GM21515 (cell line): ENCODE measurements around the gene TSPO2.

ENCODE experiments used
- ATAC-seq: cut with Tn5 transposase; IDR thresholded peaks from one replicate; pipeline ENCODE4 v1.9.1; 2021; ENCODE audit not compliant: unreplicated experiment

The TSPO2 gene

DNA sequence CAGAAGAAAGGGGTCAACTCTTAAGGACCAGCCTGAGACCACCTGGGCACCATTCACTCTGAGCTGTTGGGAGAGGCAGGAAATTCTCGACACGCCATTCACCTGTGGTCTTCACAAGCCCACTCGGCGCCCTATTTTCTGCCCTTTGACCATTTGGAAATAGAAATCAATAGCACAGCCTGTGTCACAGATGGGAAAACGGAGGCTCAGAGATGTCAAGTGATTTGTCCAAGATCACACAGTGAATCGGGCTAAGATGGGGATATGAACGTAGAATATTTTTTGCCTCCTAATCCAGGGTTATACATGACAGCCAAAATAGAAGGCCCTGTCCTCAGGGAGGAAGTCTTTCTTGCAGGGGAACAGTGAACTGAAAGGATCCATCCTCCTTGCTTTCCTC, 7.7 kb downstream of the TSPO2 start:
- no peak for ATAC-seq

DNA sequence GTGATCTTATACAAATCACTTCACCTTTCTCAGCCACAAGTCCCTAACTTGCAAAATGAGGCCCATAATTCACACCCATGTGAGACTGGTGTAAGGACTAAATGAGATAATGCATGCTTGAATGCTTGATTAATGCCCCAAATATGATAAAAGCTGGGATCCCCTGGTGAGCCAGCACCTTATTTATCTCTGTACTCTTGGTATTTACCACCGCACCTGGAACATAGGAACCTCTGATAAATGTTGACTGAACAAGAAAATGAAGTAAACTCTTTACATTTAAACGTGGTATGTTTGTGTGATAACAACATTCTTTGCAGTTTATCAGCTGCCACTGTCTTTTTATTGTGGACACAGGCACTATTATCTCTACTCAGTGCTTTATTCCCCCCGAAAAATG, 8.3 kb downstream of the TSPO2 start:
- no peak for ATAC-seq

DNA sequence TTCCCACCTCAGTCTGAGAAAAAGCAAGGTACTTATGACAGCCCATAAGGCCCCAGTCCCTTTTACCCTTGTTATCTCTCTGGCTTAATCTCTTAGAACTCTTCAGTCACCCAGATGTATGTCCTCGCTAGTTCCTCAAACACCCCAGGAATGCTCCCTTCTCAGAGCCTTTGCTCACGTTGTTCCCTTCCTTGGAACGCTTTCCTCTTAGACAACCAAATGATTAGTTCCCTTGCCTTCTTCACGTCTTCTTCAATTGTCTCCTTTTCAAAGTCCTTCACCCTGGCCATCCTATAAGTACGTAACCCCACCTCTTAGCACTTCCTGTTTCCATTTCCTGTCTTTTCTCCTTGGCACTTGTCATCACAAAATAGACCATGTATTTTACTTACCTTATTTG, 9.6 kb downstream of the TSPO2 start:
- ATAC-seq, result no peak

DNA sequence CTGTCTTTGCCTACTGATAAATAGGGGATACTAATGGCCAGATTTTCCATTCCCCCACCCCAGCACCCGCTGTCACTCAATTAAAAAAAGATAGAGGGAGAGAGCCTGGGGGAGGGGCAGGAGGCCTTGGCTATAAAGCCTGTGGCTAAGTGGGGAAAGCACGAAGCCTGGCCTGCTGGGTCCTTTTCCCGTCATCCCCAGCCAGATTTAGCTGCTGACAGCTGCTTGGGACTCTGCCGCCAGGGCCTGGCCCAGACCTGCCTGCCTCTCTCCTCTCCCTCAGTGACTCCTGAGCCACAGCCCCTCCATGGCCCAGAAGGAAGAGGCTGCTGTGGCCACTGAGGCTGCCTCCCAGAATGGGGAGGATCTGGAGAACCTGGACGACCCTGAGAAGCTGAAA, 10.8 kb downstream of the TSPO2 start, which contains the start of gene APOBEC2:
TSS of gene APOBEC2 (plus strand) at position 162 of the 400 bp plus-strand sequence. CDS start at position 308, 146 bp downstream.
- ATAC-seq, result no peak

DNA sequence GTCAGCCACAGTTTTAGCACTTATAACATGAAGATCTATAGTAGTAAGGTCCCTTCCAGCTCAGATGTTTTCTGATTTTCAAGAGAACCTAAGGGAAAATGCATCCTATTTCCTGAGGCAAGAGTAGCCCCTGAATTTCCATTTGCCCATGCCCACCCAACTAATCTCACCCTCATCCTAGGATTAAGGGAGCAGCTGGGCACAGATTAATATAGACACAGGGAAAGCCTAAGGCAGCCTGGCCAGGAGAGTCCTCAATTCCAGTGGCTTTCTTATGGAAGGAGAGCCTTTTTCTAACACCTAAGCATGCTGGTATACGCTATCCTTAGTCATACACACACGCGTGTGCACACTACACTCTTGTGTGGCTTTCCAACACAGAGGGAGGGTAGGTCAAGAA, 12.2 kb downstream of the TSPO2 start:
- ATAC-seq, result no peak

DNA sequence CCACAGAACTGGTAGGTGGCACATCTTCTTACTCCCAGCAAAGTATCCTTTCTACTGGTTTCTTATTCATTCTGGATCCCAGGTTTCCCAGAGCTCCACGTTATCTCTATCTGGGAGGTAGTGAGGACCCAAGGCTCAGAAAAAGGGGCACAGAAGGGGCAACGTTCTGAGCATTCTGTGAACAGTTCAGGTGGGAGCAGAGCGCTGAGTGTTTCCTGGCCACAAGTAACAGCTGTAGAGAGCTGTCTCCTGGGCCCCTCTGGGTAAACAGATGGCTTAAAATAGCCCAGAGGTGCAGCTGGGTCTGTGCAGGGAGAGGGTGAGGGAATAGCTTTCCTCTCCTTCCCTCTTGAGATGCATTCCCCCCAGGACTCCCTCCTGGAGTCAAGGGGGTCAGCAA, 12.9 kb downstream of the TSPO2 start:
- ATAC-seq, result no peak

DNA sequence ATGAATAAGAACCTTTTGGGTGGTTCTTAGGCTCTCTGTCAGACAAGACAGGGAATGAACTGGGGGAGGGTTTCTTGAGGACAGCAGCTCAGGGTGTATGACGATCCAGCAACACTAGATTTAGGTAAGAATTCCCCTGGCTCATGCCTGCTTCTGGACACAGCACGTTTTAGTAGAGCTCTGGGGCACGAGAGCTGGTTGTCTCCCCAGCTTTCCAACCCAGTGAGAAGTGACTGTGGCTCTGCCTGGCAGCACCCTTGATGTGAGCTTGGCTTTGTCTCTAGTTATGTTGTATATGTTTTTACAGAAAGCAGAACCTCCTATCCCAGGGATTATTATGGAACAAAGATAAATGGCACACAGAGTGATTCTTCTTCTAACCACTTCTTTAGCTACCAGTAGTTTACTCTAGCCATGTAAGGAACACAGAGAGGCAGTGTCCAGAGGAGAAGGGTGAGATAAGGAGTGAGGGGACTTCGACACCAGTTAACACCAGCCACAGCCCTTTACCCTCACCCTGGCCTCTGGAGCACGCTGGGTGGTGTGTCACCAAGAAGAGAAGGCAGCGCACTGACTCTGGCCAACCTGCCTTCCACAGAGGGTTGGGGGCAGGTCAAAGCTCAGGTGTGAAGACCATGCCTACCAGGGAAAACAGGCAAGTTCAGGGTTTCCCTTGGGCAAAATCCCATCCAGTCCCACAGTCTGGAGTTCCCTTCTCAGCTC, 14.7 kb downstream of the TSPO2 start:
- no peak for ATAC-seq

DNA sequence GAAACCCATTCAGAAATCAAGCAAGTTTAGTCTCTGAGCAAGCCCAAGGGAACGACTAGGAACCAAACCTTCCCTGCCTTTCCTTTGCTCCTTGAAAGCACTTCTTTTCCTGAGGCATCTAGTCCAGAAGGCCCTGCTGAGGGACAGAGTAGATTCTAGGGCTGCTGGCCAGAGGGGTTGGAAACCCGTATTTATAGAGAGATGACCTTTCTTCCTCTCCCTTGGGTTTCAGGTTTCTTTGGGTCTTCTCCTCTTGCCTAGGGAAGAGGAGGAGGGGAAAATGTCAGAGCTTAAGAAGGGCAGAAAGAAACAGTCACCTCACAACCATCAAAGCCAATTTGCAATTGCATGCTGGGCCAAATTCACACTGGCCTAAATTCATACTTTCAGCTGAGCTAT, 16.5 kb downstream of the TSPO2 start:
- ATAC-seq, result no peak

DNA sequence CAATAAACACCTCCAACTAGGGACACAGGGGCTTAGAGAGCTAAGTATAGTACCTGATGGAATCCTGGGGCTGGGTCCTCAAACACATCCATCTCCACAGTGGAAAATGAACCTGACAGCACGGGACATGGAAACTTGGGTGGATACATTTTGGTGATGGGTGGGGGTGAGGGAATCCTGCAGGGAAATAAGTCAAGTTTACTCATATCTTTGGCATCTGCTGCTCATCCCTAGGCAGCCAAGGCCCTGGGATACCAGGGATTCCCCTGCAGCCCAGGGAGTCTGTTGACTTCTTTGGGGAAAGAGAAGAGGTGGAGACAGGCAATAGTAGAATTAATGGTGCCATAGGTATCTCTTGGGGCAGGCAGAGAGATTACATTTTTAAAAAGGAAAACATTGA, 17.3 kb downstream of the TSPO2 start:
- no peak for ATAC-seq

DNA sequence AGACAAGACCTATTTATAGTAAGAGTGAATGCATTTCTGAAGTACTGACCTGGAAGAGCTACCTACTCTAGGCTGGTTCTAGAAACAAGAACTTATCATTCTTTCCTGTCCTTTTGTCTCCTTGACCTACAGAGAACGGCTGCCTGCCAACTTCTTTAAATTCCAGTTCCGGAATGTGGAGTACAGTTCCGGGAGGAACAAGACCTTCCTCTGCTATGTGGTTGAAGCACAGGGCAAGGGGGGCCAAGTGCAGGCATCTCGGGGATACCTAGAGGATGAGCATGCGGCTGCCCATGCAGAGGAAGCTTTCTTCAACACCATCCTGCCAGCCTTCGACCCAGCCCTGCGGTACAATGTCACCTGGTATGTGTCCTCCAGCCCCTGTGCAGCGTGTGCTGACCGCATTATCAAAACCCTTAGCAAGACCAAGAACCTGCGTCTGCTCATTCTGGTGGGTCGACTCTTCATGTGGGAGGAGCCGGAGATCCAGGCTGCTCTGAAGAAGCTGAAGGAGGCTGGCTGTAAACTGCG, 19.0 kb downstream of the TSPO2 start:
- no peak for ATAC-seq

DNA sequence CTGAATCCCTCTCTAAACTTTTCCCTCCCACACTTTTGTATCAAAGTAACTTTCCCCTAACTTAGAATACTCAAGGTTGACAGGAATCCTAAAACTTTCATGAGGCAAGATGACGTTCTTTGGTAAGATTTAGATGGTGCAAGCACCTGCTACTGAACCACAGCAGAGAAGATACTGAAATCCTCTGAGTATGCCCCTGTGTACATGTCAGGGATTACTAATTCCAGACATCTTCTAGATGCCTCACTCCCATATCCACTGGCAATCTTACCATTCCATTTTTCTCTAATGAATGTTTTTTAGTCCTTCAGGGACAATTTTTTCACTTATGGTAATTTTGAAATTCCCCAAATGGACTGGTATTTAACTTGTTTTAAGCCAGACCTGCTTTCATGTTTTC, 19.8 kb downstream of the TSPO2 start:
- no peak for ATAC-seq

DNA sequence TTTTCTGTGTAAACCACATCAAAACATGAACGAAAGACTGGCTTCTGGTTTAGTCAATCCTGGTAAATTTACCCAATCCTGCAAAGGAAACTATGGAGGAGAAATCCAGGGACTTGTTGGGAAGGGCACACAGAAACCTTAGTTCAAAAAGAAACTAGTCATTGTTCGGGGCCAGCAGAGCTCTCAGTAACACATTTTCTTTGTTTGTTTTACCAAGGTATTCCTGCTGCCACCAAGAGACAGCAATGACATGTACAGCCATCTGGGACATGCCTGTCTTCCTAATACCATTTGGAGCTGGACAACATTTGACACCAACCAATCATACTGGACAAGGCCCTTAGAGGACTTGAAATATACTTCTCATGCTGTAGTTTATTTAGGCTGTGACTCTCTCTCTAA, 21.6 kb downstream of the TSPO2 start:
- no peak for ATAC-seq

DNA sequence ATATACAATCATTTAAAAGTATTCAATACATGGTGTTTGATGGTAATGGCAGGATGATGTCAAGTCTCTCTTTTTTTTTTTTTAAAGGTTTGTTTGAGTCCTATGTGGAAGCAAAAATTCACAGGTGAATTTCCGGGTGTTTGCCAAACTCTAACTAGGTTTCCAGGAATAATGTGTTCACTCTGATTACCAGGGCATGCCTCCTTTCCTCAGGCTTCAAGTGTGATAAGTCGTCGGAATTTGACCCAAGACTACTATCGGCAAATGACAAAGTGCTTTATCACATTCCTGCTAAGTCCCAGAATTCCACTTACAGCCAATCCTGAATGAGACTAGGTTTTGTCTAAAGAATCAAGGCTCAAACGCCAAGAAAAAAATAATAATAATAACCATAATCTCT, 22.6 kb downstream of the TSPO2 start:
- ATAC-seq, result no peak

DNA sequence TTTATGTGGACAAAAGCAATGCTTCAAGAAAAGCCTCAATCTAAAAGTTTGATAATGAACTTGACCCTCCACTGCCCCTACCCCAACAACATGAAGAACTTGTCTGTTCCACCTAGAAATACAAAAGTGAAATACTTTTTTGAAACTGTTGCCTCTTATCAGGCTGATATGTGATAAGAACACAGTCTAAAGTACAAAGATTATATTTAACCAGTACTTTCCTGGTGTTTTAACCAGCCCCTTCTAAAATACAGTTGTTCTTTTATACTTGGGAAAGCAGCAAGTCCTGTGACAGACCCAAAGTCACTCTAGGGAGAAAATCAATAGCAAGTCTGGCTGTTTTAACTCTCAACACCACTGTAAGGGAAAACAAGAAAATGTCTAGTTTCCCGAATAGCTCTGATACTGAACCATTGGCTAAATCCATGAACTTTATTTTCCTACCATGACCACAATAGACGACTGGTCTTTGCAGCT, 23.3 kb downstream of the TSPO2 start:
- ATAC-seq, result no peak

DNA sequence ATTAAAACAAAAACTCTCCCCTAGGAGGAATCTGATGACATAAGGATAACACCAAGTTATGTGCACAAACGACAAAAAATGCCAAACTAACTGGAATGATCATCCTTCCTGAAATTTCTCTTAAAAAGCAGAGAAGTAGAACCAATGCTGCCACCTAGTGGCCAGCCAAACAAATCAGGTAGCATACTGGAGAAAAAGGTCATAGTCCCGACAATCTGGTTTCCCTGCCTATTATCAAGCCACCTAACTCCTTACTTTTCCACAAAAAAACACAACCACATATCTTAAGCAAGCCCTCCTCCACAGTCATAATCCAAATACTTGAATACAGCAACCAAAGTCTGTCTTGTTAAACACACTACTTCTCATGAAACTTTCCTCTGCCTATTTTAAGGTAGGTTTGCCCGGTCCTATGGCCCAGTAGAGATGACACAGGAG, 24.6 kb downstream of the TSPO2 start:
- ATAC-seq, result no peak

DNA sequence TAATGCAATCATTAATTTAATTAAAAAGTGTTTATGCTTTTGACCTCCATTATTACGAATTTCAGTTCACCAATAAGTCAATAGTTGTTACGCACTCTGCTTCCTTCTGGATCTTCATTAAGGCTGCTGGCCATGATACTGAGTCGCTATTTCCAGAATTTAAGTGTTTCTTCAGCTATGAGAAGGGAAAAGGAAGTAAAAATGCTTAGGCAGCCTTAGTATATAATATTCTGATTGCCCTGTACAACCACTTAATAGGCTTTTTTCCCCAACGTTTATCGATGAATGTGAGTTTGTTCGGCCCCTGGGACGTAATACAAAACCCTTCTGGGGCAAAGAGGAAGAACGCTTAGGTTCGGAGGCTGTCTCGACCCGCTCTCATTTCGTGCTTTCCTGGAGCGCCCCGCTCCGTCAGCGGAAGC, 29.2 kb downstream of the TSPO2 start:
- peak; percentile 28 for ATAC-seq

DNA sequence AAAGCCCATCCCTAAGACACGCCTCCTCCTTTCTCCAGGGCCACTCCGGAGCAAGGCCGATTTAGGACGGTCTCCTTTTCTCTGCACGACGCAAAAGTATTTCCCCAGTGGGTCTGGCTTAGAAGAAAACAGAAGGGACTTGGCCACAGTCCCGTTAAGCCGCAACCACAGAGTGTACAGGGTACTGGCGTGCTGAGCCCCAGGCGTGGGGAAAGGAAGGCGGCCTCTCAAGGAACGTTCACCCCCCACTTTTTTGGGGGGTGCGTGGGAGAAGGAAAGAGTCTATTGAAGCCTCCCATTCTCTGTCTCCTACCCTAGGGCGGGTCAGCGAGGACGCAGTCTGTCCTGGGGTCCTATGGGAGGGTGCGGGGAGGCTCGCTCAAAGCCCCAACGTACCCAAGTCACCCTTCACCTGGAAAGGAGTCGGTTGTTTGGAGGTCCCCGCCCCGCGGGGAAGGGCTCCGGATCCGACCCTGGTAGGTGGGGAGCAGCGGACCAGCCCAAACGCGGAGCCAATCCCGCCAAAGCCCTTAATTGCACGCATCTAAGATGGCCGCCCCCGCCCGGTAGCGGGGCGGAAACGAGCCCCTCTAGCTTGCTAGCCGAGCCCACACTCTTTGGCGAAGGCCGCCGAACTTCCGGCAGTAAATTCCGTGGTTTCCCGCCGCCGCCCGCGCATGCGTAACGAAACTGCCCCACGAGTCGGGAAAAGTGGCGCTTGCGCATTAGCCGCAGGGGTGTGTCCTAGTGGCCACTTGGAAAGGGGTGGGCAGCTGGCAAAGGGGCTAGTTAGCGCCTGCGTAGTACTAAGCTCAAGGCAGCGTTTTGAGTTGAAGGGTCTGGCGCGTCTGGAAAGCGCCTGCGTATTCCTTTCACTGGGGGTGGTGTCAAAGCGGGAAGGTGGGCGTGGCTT, 29.9 kb downstream of the TSPO2 start, which contains the start of gene OARD1:
TSS of gene OARD1 (minus strand) at position 434 of the 913 bp plus-strand sequence. CDS start 722 bp downstream, outside the sequence.
- ATAC-seq, result peak; percentile 64

DNA sequence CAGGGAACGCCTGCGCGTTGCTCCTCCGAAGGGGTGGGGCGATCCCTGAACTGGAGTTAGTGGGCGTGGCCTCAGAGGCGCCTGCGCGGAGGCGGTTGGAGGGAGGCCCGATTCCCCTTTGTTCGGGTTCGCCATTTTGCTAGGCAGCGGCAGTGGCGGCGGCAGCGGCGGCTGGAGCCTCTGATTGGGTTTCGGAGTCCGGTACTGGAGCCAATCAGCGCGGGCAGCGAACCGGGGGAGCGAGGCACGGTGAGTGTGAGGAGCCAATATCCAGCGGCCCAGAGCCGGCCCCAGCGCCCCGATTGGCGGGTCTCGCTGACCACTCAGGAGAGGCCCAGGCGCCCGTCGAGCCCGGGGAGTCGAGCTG, 30.6 kb downstream of the TSPO2 start, which contains the start of gene NFYA:
TSS of gene NFYA (plus strand) at position 139 of the 367 bp plus-strand sequence. CDS start 6,116 bp downstream, outside the sequence.
- peak; percentile 60 for ATAC-seq

DNA sequence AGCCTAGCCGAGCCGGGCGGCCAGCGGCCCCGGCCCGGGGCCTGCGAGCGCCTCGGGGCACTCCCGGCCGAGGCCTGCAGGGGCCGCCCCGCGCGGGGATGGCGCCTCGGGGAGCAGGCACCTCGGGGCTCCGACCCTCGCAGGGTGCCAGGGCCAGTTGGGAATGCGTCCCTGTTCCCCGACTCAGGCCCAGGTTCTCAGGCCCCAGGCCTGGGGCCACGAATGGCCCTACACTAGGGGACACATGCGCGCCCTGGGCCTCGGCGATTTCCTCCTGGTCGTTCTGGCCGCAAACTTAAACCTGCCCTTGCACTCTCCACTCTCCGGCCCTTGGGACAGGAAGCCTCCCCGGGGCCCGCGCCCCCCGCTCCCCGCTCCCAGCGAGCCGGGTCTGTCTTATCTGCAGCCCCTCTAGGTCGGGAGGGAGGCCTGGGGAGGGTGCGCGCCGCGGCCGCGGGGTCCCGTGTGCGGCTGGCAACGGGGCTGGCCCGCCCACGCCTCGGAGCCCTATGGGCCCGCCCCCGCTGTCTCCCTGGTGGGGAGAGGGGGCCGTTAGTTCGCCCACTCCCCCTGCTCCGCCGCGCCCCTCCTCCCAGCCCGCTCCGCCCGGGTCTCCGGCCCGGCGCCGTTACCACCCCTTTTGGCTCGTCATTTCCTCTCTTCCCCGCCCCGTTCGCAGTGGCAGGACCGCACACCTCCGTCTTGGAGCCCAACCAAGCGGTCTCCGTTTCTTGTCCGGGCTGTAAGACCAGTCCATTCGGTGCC, 31.1 kb downstream of the TSPO2 start:
- peak; percentile 32 for ATAC-seq

DNA sequence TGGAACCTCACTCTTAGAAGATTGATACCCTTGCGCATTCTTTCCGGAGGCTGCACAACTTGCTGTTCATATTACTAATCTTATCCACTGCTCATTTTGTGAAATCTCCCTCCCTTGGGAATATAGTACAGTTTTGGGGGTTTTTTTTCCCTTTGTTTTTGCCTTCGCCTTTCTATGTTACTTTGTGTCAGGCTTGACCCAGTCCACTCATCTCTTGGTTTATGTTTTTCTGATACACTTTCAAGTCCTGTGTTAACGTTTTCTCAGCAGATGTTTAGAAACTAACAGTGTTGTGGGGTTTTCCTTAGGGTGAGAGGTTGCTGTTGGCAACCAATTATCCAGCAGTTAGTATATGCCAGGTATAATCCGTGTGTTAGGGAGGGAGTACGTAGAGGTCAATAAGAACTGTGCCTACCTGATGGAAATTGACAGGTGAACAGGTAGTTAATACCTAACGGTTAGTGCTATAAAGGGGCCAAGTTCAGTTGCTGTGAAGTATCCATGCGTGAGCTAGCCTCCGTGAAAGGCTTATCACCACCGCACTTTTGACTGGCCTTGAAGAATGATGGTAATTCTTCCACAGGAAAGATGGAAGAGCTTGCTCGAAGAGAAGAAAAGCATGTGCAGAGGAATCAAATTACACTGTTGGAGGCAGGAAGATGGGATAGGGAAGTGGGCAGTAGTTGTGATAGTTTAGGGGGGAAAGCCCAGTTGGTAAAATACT, 31.9 kb downstream of the TSPO2 start:
- ATAC-seq, result no peak
